Left ventricle myocardium inferior (tissue), 1 donor: Measurements from ENCODE around the gene LRRC15. TPM values are rescaled to one million over a fixed set of nuclear protein-coding genes. Genes with fewer than 3 reads are reported as not detected.

Experiments used
- DNase-seq: peaks from one replicate; pipeline ENCODE4 v3.0.0-alpha.2; 2020
- H3K27ac ChIP-seq: fragments of 200-600 bp; replicated peaks from 2 replicates; pipeline ENCODE4 v1.8.0; 2021
- H3K27me3 ChIP-seq: fragments of 200-600 bp; 2 replicates; pipeline ENCODE4 v1.8.0; 2021; ENCODE audit warnings: low read depth
- H3K36me3 ChIP-seq: fragments of 200-600 bp; 2 replicates; pipeline ENCODE4 v1.8.0; 2021
- H3K4me1 ChIP-seq: fragments of 200-600 bp; 2 replicates; pipeline ENCODE4 v1.8.0; 2021
- H3K4me3 ChIP-seq: fragments of 200-600 bp; 2 replicates; pipeline ENCODE4 v1.8.0; 2021; ENCODE audit warnings: mild to moderate bottlenecking, moderate library complexity
- H3K9me3 ChIP-seq: fragments of 200-600 bp; replicated peaks from 2 replicates; pipeline ENCODE4 v1.8.0; 2021
- CTCF ChIP-seq: fragments of 200-600 bp; IDR thresholded peaks from 2 replicates; pipeline ENCODE4 v1.8.0; 2021; ENCODE audit warnings: antibody characterized with exemption, mild to moderate bottlenecking, borderline replicate concordance
- intact Hi-C: fragments of 100-400 bp; cut with micrococcal nuclease; formaldehyde crosslinking; loops from one replicate; pipeline ENCODE4 v1.11.0; 2022
- total RNA-seq: library from RNA; stranded (reverse); fragmentation: NEBNext Ultra II Directional; extraction: Animal tissue kit (Norgen Biotek cat#: 25700); gene quantifications from one replicate; pipeline ENCODE4 v1.2.1, GENCODE V29; 2021
- donor health status: DM: no; HTN: yes; CAD: no; lungs with severe emphysema.

LRRC15 gene
- total RNA-seq, 1 donor from 2014 or later = 0.14 TPM

- peaks cover 78% of the 10 kb centered on the region for H3K27me3 ChIP-seq
- no peak overlapping the region for H3K27ac ChIP-seq
- H3K9me3 ChIP-seq = no peaks in the 10 kb centered on the region
- intact Hi-C loops = no loop called here
- no peak for DNase-seq
- no peaks in the 10 kb centered on the region for H3K36me3 ChIP-seq
- TF ChIP-seq CTCF = no peak
- peaks cover 4% of the 10 kb centered on the region for H3K4me1 ChIP-seq
- no peak overlapping the region for H3K4me3 ChIP-seq
Observed at GRCh38 chr3:194373028-194373427, 3.5 kb upstream of the LRRC15 start.

- no peak for DNase-seq
- Histone ChIP-seq H3K4me3 (no peak overlapping the region), H3K36me3 (no peaks in the 10 kb centered on the region), H3K4me1 (peaks cover 4% of the 10 kb centered on the region), H3K27ac (no peak overlapping the region), H3K27me3 (peaks cover 66% of the 10 kb centered on the region), H3K9me3 (no peaks in the 10 kb centered on the region)
- intact Hi-C loops = no loop called here
- TF ChIP-seq CTCF = no peak
Observed at GRCh38 chr3:194370753-194371152, 1.2 kb upstream of the LRRC15 start.

GRCh38 chr3:194368918-194369317, 625 bp downstream of the LRRC15 start:
- no peak overlapping the region for H3K4me3 ChIP-seq
- H3K27me3 ChIP-seq = peaks cover 57% of the 10 kb centered on the region
- intact Hi-C loops = no loop called here
- H3K9me3 ChIP-seq = no peaks in the 10 kb centered on the region
- peaks cover 17% of the 10 kb centered on the region for H3K4me1 ChIP-seq
- TF ChIP-seq CTCF = no peak
- H3K36me3 ChIP-seq = no peaks in the 10 kb centered on the region
- DNase-seq = no peak
- no peak overlapping the region for H3K27ac ChIP-seq

GRCh38 chr3:194367992-194368841, 1.3 kb downstream of the LRRC15 start:
- peaks cover 54% of the 10 kb centered on the region for H3K27me3 ChIP-seq
- H3K36me3 ChIP-seq = no peaks in the 10 kb centered on the region
- TF ChIP-seq CTCF = no peak
- no peaks in the 10 kb centered on the region for H3K9me3 ChIP-seq
- no peak for DNase-seq
- H3K4me3 ChIP-seq = no peak overlapping the region
- H3K4me1 ChIP-seq = peaks cover 17% of the 10 kb centered on the region
- intact Hi-C loops = no loop called here
- no peak overlapping the region for H3K27ac ChIP-seq

GRCh38 chr3:194365978-194366490, 3.5 kb downstream of the LRRC15 start:
- no peak overlapping the region for H3K4me3 ChIP-seq
- TF ChIP-seq CTCF = no peak
- no peaks in the 10 kb centered on the region for H3K36me3 ChIP-seq
- intact Hi-C loops = no loop called here
- no peak for DNase-seq
- H3K27me3 ChIP-seq = peaks cover 40% of the 10 kb centered on the region
- peaks cover 17% of the 10 kb centered on the region for H3K4me1 ChIP-seq
- no peak overlapping the region for H3K27ac ChIP-seq
- H3K9me3 ChIP-seq = no peaks in the 10 kb centered on the region
